Activated effector memory CD4-positive, alpha-beta T cell treated with anti-CD3 and anti-CD28 coated beads, Interleukin-2, amount 50 U/mL, for 16 hours (primary cell): ENCODE results near the gene TSPYL4.
"Not testable (repeated sequence)": the region's sequence is repeated elsewhere in the genome, so short reads cannot be mapped to it uniquely, and the experiment has no call there.

Source experiments
- DNase-seq: peaks from one replicate; pipeline ENCODE4 v3.0.0-alpha.2; 2020

Gene TSPYL4

GRCh38 chr6:116253505-116254296 is at the start of gene TSPYL4:
TSPYL4 (minus strand) TSS chr6:116254075; CDS start chr6:116254008, 67 bp downstream.
- peak; percentile 96 for DNase-seq

GRCh38 chr6:116301104-116301503 is 47.2 kb upstream of the TSPYL4 start:
- no peak for DNase-seq

- no peak for DNase-seq
These were observed 46.7 kb upstream of the TSPYL4 start for GRCh38 chr6:116300566-116300965.

GRCh38 chr6:116298973-116299372 is 45.1 kb upstream of the TSPYL4 start:
- no peak for DNase-seq

- DNase-seq, result no peak
These were observed 44.4 kb upstream of the TSPYL4 start for GRCh38 chr6:116298273-116298672.

- no peak for DNase-seq
These were observed 38.7 kb upstream of the TSPYL4 start for GRCh38 chr6:116292553-116292952.

GRCh38 chr6:116291701-116292396 is 38.0 kb upstream of the TSPYL4 start:
- no peak for DNase-seq

GRCh38 chr6:116290799-116291198 is 36.9 kb upstream of the TSPYL4 start:
- DNase-seq, result no peak

GRCh38 chr6:116289876-116290275 is 36.0 kb upstream of the TSPYL4 start:
- no peak for DNase-seq

GRCh38 chr6:116287689-116288282 is 33.9 kb upstream of the TSPYL4 start:
- DNase-seq, result no peak

- DNase-seq, result no peak
These were observed 33.0 kb upstream of the TSPYL4 start for GRCh38 chr6:116286773-116287358.

- DNase-seq, result not testable (repeated sequence)
These were observed 31.1 kb upstream of the TSPYL4 start for GRCh38 chr6:116284984-116285383.

- no peak for DNase-seq
These were observed 29.3 kb upstream of the TSPYL4 start for GRCh38 chr6:116283191-116283590.

GRCh38 chr6:116282698-116283097 is 28.8 kb upstream of the TSPYL4 start:
- DNase-seq, result no peak

GRCh38 chr6:116280933-116281316 is 27.1 kb upstream of the TSPYL4 start:
- no peak for DNase-seq

- DNase-seq, result no peak
These were observed 26.5 kb upstream of the TSPYL4 start for GRCh38 chr6:116280161-116280932.

- DNase-seq, result peak; percentile 97
These were observed 25.6 kb upstream of the TSPYL4 start, which contains the start of gene TSPYL1 for GRCh38 chr6:116279232-116280160. TSPYL1 (minus strand) TSS chr6:116279930; CDS start chr6:116279830, 100 bp downstream.

- DNase-seq, result no peak
These were observed 25.0 kb upstream of the TSPYL4 start for GRCh38 chr6:116278854-116279231.

- DNase-seq, result no peak
These were observed 24.6 kb upstream of the TSPYL4 start for GRCh38 chr6:116278481-116278829.

- DNase-seq, result no peak
These were observed 23.2 kb upstream of the TSPYL4 start for GRCh38 chr6:116277124-116277523.

GRCh38 chr6:116271149-116271708 is 17.4 kb upstream of the TSPYL4 start:
- no peak for DNase-seq
